ENCODE measurements around the gene UBA52. TPM values are rescaled to one million over a fixed set of nuclear protein-coding genes. Genes with fewer than 3 reads are reported as not detected.
A peak's percentile ranks its signal among the peaks of the same experiment; 100 is the strongest.
"Not testable (repeated sequence)": the region's sequence is repeated elsewhere in the genome, so short reads cannot be mapped to it uniquely, and the experiment has no call there.

The UBA52 gene
- total RNA-seq, 1 donor from 2014 or later, result 859 TPM

GRCh38 chr19:18588611-18589379, 17.1 kb downstream of the UBA52 start, which contains the start of gene REX1BD:
Gene REX1BD, plus strand, starts transcription at chr19:18588798. Its CDS starts 4 bp downstream, at chr19:18588802.
- DNase-seq (ENCODE audit: low read depth), result no peak
- Histone ChIP-seq H3K4me3 (ENCODE audit: low read depth, low read length) (peak within 1 kb of the TSS; percentile 81), H3K27me3 (ENCODE audit: control insufficient read depth, insufficient read depth, low read length) (no peaks in the 10 kb centered on the region), H3K36me3 (ENCODE audit: control insufficient read depth, insufficient read depth, low read length) (no peaks in the 10 kb centered on the region)
- TF ChIP-seq, protein P1, sequence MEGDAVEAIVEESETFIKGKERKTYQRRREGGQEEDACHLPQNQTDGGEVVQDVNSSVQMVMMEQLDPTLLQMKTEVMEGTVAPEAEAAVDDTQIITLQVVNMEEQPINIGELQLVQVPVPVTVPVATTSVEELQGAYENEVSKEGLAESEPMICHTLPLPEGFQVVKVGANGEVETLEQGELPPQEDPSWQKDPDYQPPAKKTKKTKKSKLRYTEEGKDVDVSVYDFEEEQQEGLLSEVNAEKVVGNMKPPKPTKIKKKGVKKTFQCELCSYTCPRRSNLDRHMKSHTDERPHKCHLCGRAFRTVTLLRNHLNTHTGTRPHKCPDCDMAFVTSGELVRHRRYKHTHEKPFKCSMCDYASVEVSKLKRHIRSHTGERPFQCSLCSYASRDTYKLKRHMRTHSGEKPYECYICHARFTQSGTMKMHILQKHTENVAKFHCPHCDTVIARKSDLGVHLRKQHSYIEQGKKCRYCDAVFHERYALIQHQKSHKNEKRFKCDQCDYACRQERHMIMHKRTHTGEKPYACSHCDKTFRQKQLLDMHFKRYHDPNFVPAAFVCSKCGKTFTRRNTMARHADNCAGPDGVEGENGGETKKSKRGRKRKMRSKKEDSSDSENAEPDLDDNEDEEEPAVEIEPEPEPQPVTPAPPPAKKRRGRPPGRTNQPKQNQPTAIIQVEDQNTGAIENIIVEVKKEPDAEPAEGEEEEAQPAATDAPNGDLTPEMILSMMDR (IDR thresholded peaks at IDR 0.05; ENCODE audit: insufficient read depth, low read length, poor library complexity, severe bottlenecking), result peak; percentile 90

DNA sequence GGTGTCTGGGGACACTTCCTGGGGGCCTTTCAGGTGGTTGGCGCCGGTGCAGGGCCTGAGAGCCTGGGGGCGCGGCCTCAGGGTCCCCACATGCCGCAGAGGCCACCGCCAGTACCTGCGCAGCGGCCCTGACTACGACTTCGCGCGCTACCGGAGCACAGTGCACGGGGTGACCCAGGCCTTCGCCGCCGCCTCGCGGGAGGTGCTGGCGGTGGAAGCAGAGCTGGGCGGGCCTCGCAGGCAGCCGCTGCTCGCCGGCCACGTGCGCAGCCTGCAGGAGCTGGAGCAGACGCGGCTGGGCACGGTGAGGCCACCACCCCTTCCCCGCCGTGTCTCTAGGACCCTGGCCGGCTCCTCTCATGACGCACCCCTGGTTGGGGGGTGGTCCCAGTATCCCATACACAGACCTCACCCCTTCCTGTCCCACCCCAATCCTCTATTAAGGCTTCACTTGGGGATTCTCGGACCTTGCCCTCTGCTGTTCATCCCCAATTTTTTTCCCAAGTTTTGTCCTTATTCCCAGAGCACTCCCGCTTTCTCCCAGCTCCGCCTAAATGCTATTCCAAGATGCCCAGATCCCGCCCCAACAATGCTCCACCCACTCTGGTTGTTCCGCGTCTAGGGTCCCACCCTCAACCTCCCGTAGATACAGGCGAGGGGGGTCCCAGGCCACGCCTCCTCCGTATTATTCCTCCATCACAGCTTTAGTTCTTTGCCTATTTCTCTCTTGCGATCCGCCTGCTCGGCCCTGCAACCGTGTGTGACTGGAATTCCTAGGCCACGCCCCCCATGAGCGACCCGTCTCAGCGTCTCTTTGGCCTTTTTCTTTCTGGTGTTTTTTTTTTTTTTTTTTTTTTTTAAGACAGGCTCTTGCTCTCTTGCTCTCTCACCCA, 18.0 kb downstream of the UBA52 start:
- Histone ChIP-seq H3K36me3 (ENCODE audit: control insufficient read depth, insufficient read depth, low read length) (no peaks in the 10 kb centered on the region), H3K4me3 (ENCODE audit: low read depth, low read length) (peak overlapping the region; percentile 81), H3K27me3 (ENCODE audit: control insufficient read depth, insufficient read depth, low read length) (no peaks in the 10 kb centered on the region)
- DNase-seq (ENCODE audit: low read depth), result no peak
- TF ChIP-seq, protein P1 (IDR thresholded peaks at IDR 0.05; ENCODE audit: insufficient read depth, low read length, poor library complexity, severe bottlenecking), result no peak

- peak; percentile 56 for DNase-seq (ENCODE audit: low read depth)
- H3K4me3 ChIP-seq (ENCODE audit: low read depth, low read length), result peak overlapping the region; percentile 81
- TF ChIP-seq, protein P1 (IDR thresholded peaks at IDR 0.05; ENCODE audit: insufficient read depth, low read length, poor library complexity, severe bottlenecking), result peak; percentile 65
Observed at GRCh38 chr19:18590273-18591272, 18.9 kb downstream of the UBA52 start.

GRCh38 chr19:18591735-18592385, 20.2 kb downstream of the UBA52 start:
- TF ChIP-seq, protein P1 (IDR thresholded peaks at IDR 0.05; ENCODE audit: insufficient read depth, low read length, poor library complexity, severe bottlenecking), result no peak
- Histone ChIP-seq H3K4me3 (ENCODE audit: low read depth, low read length) (no peak overlapping the region), H3K36me3 (ENCODE audit: control insufficient read depth, insufficient read depth, low read length) (no peaks in the 10 kb centered on the region), H3K27me3 (ENCODE audit: control insufficient read depth, insufficient read depth, low read length) (peaks cover 11% of the 10 kb centered on the region)
- DNase-seq (ENCODE audit: low read depth), result no peak

More at GRCh38 chr19:18590273-18591272, 18.9 kb downstream of the UBA52 start:
- Histone ChIP-seq H3K27me3 (ENCODE audit: control insufficient read depth, insufficient read depth, low read length) (peaks cover 4% of the 10 kb centered on the region), H3K36me3 (ENCODE audit: control insufficient read depth, insufficient read depth, low read length) (no peaks in the 10 kb centered on the region)

- not testable (repeated sequence) for H3K4me3 ChIP-seq (ENCODE audit: low read depth, low read length); DNase-seq (ENCODE audit: low read depth); H3K36me3 ChIP-seq (ENCODE audit: control insufficient read depth, insufficient read depth, low read length)
- H3K27me3 ChIP-seq (ENCODE audit: control insufficient read depth, insufficient read depth, low read length), result peaks cover 14% of the 10 kb centered on the region
Observed at GRCh38 chr19:18592732-18593131, 21.1 kb downstream of the UBA52 start.
